ENCODE data around the gene CGA. TPM values are rescaled to one million over a fixed set of nuclear protein-coding genes. Genes with fewer than 3 reads are reported as not detected.
A peak's percentile ranks its signal among the peaks of the same experiment; 100 is the strongest.

Gene CGA
- total RNA-seq, 1 donor from 2014 or later = not detected

GRCh38 chr6:87093651-87094050 is 1.3 kb downstream of the CGA start:
- intact Hi-C loops (cut with DNase I) = no loop called here
- DNase-seq = no peak
- ATAC-seq (ENCODE audit: poor library complexity) = no peak

GRCh38 chr6:87093199-87093598 is 1.7 kb downstream of the CGA start:
- ATAC-seq (ENCODE audit: poor library complexity) = no peak
- intact Hi-C loops (cut with DNase I) = no loop called here
- DNase-seq = no peak

GRCh38 chr6:87092435-87092834 is 2.5 kb downstream of the CGA start:
- DNase-seq (no peak), ATAC-seq (ENCODE audit: poor library complexity) (no peak)
- intact Hi-C loops (cut with DNase I) = no loop called here

DNA sequence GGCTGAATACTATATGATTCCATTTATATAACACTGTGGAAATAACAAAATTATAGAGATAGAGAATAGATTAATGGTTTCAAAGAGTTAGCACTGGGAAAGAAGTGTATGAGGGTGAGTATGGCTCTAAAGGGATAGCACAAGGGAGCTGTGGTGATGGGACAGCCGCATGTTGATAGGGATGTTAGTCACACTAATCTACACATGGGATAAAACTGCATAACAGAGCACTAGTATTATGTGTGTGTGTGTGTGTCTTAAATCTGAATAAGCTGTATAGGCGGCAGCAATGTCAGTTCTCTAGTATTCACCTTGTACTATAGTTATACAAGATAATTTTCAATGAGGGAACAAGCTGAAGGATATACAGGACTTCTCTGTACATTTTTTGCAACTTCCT is 5.8 kb downstream of the CGA start:
- DNase-seq (no peak), ATAC-seq (ENCODE audit: poor library complexity) (no peak)
- intact Hi-C loops (cut with DNase I) = no loop called here

- intact Hi-C loops (cut with DNase I) = no loop called here
- ATAC-seq (ENCODE audit: poor library complexity) (no peak), DNase-seq (no peak)
Measured at GRCh38 chr6:87088076-87088475, 6.8 kb downstream of the CGA start.

DNA sequence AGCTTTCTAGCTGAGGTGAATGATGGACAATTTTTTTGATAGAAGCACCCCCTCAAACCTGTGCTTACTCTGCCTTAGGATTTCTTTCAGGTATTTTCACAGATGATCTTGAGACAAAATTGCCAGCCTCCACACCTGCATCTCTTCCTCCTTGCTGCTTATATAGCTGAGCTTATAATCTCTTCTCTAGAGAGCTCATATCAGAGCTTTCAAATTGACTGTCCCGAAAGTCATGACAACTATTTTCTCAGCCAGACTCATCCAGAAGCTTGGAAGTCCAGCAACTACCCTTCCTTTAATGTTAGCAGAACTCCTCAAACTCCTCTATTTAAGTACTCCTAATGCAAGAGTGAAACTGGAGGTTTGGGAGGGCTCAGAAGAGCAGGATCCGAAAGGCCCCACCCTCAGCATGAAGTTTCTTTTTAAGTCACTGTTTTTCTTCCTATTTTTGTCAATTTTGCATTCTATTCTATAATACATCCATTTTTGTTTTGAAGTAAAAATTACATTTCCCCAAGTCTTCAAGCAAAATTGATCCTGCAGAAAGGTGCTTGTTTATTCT is 12.7 kb downstream of the CGA start:
- intact Hi-C loops (cut with DNase I) = no loop called here
- DNase-seq (no peak), ATAC-seq (ENCODE audit: poor library complexity) (no peak)

- ATAC-seq (ENCODE audit: poor library complexity) = peak; percentile 58
- peak; percentile 59 for DNase-seq
- intact Hi-C loops (cut with DNase I) = no loop called here
Measured at GRCh38 chr6:87078983-87079616, 15.8 kb downstream of the CGA start.

DNA sequence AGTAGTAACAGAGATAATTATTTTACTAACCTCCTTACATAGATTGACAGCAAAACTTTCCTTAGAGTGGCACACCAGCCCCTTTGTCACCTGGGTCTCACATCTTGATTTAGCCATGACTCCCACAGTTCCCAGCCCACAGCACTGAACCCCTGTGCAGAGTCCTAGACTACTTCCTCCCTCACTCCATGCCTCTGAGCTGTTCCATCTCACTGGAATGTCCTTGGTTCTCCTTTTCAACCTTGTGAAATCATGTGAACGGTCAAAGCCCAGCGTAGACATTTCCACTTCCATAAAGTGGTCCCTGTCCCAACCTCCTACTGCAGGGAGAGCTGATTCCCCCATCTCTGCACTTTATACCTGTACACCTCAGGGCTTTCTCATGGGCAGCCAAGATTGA is 19.7 kb downstream of the CGA start:
- DNase-seq = no peak
- no peak for ATAC-seq (ENCODE audit: poor library complexity)
- intact Hi-C loops (cut with DNase I) = no loop called here

DNA sequence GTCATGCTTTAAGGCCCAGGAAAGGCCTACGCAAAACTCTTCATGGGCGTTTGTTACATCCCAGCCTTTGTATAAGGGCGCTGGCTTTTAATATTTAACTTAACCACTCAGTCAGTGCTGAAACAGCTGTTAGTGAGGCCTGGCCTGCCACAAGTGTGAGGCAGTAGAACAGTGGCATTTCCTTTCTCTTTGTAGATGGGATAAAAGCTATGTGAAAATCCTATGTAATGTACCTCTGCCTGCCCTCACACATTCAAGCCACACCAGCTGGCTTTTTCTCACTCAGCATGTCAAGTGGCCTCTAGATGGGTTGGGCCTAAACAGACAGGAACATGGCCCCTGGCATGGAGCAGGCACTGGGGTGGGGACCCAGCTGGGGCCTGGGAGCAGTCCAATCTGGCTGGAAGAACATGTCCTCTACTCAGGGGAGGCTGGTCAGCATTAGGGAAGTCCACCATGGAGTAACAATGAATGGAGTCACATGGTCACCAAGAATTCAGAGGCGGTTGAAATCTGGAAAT is 20.7 kb downstream of the CGA start:
- no peak for DNase-seq
- ATAC-seq (ENCODE audit: poor library complexity) = no peak
- intact Hi-C loops (cut with DNase I) = no loop called here

DNA sequence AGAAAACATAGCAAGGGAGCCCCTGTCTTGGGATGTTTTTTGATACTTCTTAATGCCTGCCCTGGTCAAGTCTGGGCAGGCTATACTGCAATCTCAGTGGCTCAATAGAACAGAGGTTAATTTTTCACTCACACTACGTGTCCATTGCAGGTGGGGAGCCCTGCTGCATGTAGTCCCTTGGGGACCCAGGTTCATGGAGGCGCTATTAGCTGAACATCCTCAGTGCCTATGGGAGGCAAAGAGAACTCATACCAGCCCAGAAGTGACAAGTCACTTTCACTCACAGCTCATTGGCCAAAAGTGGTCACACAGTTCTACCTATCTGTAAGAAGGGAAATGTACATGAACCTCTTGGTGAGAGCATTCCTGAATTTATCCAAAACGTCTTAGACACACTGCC is 23.2 kb downstream of the CGA start:
- intact Hi-C loops (cut with DNase I) = no loop called here
- no peak for DNase-seq
- ATAC-seq (ENCODE audit: poor library complexity) = no peak

- intact Hi-C loops (cut with DNase I) = no loop called here
- no peak for DNase-seq
Measured at GRCh38 chr6:87070741-87071140, 24.2 kb downstream of the CGA start.

GRCh38 chr6:87068795-87069194 is 26.1 kb downstream of the CGA start:
- ATAC-seq (ENCODE audit: poor library complexity) (no peak), DNase-seq (no peak)
- intact Hi-C loops (cut with DNase I) = no loop called here

More at GRCh38 chr6:87070741-87071140, 24.2 kb downstream of the CGA start:
- no peak for ATAC-seq (ENCODE audit: poor library complexity)

- ATAC-seq (ENCODE audit: poor library complexity) = peak; percentile 49
- no peak for DNase-seq
- intact Hi-C loops (cut with DNase I) = no loop called here
Measured at GRCh38 chr6:87066449-87067333, 28.2 kb downstream of the CGA start.

GRCh38 chr6:87065117-87065516 is 29.8 kb downstream of the CGA start:
- intact Hi-C loops (cut with DNase I) = no loop called here
- DNase-seq (no peak), ATAC-seq (ENCODE audit: poor library complexity) (no peak)

DNA sequence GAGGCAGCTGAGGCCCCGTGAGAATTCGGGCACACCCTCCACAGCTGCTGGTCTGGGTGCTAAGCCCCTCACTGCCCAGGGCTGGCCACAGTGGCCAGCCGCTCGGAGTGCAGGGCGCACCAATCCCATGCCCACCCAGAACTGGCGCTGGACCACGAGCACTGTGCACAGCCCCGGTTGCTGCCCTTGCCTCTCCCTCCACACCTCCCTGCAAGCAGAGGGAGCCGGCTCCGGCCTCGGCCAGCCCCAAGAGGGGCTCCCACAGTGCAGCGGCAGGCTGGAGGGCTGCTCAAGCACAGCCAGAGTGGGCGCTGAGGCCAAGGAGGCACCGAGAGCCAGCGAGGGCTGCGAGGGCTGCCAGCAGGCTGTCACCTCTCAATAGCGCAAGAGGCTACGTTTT is 35.0 kb downstream of the CGA start:
- DNase-seq (no peak), ATAC-seq (ENCODE audit: poor library complexity) (no peak)
- intact Hi-C loops (cut with DNase I) = no loop called here

DNA sequence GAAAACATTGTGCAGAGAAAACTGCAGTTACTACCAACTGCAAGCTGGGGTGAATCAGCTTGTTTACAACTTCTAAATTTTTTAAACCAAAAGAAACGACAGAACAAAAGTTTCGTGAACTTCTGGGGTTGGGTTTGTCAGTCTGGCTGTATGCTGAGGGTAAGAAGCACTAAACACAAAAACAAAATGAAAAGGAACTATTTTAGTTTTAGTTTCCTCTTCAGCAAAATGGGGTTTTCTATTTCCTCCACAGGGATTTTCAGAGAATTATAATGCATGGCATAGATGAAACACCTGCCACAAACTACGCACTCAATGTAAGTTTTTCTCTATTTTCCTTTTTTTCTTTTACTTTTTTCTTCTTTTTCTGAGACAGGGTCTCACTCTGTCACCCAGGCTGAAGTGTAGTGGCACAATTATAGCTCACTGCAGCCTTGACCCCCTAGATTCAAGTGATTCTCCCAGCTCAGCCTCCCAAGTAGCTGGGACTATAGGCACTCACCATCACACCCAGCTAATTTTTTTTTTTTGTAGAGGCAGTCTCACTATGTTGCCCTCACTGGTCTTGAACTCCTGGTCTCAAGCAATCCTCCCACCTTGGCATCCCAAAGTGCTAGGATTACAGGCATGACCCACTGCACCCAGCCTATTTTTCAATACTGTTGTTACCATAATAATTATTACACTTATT is 40.6 kb downstream of the CGA start:
- no peak for ATAC-seq (ENCODE audit: poor library complexity)
- DNase-seq = no peak
- intact Hi-C loops (cut with DNase I) = no loop called here

DNA sequence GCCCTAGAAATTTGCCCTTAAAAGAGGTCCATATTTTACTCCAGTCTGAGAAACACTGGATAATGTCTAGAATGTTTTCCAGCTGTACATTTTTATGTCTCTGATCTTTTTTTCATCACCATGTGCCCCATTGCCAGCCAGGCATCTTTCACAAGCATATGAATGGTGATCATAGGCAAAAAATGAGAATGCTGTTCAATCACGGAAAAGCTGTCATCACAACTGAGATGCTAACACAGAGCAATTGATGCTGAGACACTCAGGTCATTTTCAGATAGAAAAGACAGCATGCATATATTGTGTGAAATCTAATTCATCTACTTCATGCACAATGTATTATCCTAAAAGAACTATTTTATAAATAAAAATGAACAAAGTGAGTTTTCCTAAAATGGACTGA is 41.6 kb downstream of the CGA start:
- ATAC-seq (ENCODE audit: poor library complexity) (no peak), DNase-seq (no peak)
- intact Hi-C loops (cut with DNase I) = no loop called here

DNA sequence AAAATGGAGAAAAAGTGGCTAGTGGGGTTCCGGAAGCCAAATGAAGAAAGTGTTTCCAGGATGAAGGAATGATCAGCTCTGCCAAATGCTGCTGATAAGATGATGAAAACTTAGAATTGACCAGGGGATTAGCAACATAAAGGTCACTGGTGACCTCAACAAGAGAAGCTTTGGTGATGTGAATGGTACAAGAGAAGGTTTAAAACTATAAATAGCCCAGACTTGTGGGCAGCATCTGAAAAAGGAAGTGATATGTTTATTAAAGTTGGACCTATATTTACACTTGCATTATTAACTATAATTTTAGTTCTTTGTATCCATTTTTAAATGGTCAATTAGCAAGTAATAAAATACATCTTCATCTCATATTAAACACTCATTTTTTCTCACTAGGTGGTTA is 45.1 kb downstream of the CGA start:
- DNase-seq = no peak
- no peak for ATAC-seq (ENCODE audit: poor library complexity)
- intact Hi-C loops (cut with DNase I) = no loop called here

DNA sequence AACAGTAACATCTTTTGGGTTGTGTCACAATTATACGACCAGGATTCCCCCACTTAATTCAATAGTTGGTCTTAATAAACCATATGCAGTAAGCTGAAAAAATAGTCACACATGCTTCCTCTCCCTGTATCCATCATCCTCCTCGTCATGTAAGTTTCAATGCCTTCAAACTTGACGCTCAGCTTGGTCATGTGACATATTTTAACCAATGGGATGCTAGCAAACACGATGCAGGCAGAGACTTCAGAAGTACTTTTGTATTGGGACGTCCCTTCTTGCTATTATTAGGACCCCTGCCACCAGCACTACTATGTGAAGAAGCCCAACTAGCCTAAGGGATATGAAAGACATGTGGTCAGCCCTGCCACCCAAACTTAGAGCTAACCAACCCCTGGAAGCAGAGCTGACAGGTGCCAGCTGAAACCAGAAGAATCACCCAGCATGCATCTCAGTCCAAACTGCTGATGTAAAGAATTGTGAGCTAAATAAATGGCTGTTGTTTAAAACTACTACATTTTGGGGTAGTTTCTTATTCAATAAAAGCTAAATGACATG is 49.3 kb downstream of the CGA start:
- DNase-seq = no peak
- intact Hi-C loops (cut with DNase I) = no loop called here
- ATAC-seq (ENCODE audit: poor library complexity) = no peak

All from Right ventricle myocardium superior (tissue), 1 donor.